WTC11 (cell line): ENCODE data around the gene CMTM7. TPM values are rescaled to one million over a fixed set of nuclear protein-coding genes. Genes with fewer than 3 reads are reported as not detected.

Experiments used
- ATAC-seq: fragments of 200-7000 bp; cut with Tn5 transposase; 2 replicates; pipeline ENCODE4 v1.10.0; 2021; ENCODE audit warnings: mild to moderate bottlenecking, moderate library complexity
- CTCF ChIA-PET: fragments of 300-600 bp; sonication (Branson Sonifier 250); formaldehyde crosslinking; loops from one replicate; lab custom pipeline; 2021; ENCODE audit warnings: antibody characterized with exemption; lab: Charles Lee
- POLR2A ChIA-PET: fragments of 350-600 bp; sonication (Branson Sonifier 250); formaldehyde crosslinking; loops from one replicate; lab custom pipeline; 2021; ENCODE audit warnings: antibody characterized with exemption; lab: Charles Lee
- DNase-seq: peaks from one replicate; pipeline ENCODE4 v3.0.0; 2021; ENCODE audit warnings: low spot score
- H3K27ac Mint-ChIP-seq: 2 replicates; pipeline ENCODE4 v1.8.0; 2021; ENCODE audit warnings: mixed read lengths
- H3K27me3 Mint-ChIP-seq: 2 replicates; pipeline ENCODE4 v1.8.0; 2021; ENCODE audit warnings: low read depth, mild to moderate bottlenecking, moderate library complexity, mixed read lengths
- H3K36me3 Mint-ChIP-seq: 2 replicates; pipeline ENCODE4 v1.8.0; 2021; ENCODE audit warnings: mixed read lengths
- H3K4me1 Mint-ChIP-seq: 2 replicates; pipeline ENCODE4 v1.8.0; 2022; ENCODE audit warnings: mixed read lengths
- H3K4me3 Mint-ChIP-seq: 2 replicates; pipeline ENCODE4 v1.8.0; 2021; ENCODE audit warnings: mild to moderate bottlenecking, moderate library complexity, mixed read lengths
- H3K9me3 Mint-ChIP-seq: 2 replicates; pipeline ENCODE4 v1.8.0; 2021; ENCODE audit warnings: mixed read lengths
- CBFB ChIP-seq: sonication (generic); formaldehyde crosslinking; IDR thresholded peaks from 2 replicates; pipeline ENCODE4 v1.8.1; 2022; ENCODE audit warnings: mild to moderate bottlenecking, low read depth, missing genetic modification reagents
- CDX4 ChIP-seq: fragments of 250-450 bp; sonication (Bioruptor Pico); IDR thresholded peaks from 2 replicates; pipeline ENCODE4 v1.9.0; 2021; ENCODE audit warnings: moderate library complexity, mild to moderate bottlenecking, inconsistent platforms, borderline replicate concordance
- FOXJ3 ChIP-seq: sonication (generic); formaldehyde crosslinking; IDR thresholded peaks from 2 replicates; pipeline ENCODE4 v1.9.0; 2021; ENCODE audit warnings: missing genetic modification reagents, mild to moderate bottlenecking, borderline replicate concordance
- HMGA2 ChIP-seq: fragments of 250-450 bp; sonication (Bioruptor Pico); IDR thresholded peaks from 2 replicates; pipeline ENCODE4 v1.4.0; 2021; ENCODE audit warnings: mild to moderate bottlenecking, moderate library complexity
- IRF2 ChIP-seq: sonication (generic); formaldehyde crosslinking; IDR thresholded peaks from 2 replicates; pipeline ENCODE4 v1.8.0; 2022; ENCODE audit warnings: low read depth, missing genetic modification reagents, borderline replicate concordance
- JAZF1 ChIP-seq: fragments of 250-450 bp; sonication (Bioruptor Pico); IDR thresholded peaks from 2 replicates; pipeline ENCODE4 v1.9.0; 2021; ENCODE audit warnings: moderate library complexity, mild to moderate bottlenecking, inconsistent platforms
- MLX ChIP-seq: sonication (generic); formaldehyde crosslinking; IDR thresholded peaks from 2 replicates; pipeline ENCODE4 v1.8.1; 2023; ENCODE audit warnings: mild to moderate bottlenecking, missing genetic modification reagents, moderate library complexity
- MYBL2 ChIP-seq: sonication (generic); formaldehyde crosslinking; IDR thresholded peaks from 2 replicates; pipeline ENCODE4 v1.8.1; 2023; ENCODE audit warnings: mild to moderate bottlenecking, moderate library complexity, missing genetic modification reagents
- NFE2L1 ChIP-seq: sonication (generic); formaldehyde crosslinking; IDR thresholded peaks from 2 replicates; pipeline ENCODE4 v1.8.1; 2023; ENCODE audit warnings: missing genetic modification reagents
- NFYB ChIP-seq: sonication (generic); formaldehyde crosslinking; conservative IDR thresholded peaks from 2 replicates; pipeline ENCODE4 v1.8.0; 2022; ENCODE audit warnings: low read depth, missing genetic modification reagents
- NR3C1 ChIP-seq: sonication (generic); formaldehyde crosslinking; conservative IDR thresholded peaks from 2 replicates; pipeline ENCODE4 v1.8.1; 2023; ENCODE audit warnings: low read depth, mild to moderate bottlenecking, missing genetic modification reagents
- STAT6 ChIP-seq: sonication (generic); formaldehyde crosslinking; conservative IDR thresholded peaks from 2 replicates; pipeline ENCODE4 v1.8.1; 2023; ENCODE audit warnings: mild to moderate bottlenecking, low read depth, missing genetic modification reagents, moderate library complexity
- ZNF138 ChIP-seq: sonication (generic); formaldehyde crosslinking; conservative IDR thresholded peaks from 2 replicates; pipeline ENCODE4 v1.8.1; 2022; ENCODE audit warnings: mild to moderate bottlenecking, moderate library complexity, missing genetic modification reagents
- ZNF263 ChIP-seq: sonication (generic); formaldehyde crosslinking; IDR thresholded peaks from 2 replicates; pipeline ENCODE4 v1.8.1; 2022; ENCODE audit warnings: low read depth, mild to moderate bottlenecking, moderate library complexity, missing genetic modification reagents
- ZNF317 ChIP-seq: sonication (generic); formaldehyde crosslinking; IDR thresholded peaks from 2 replicates; pipeline ENCODE4 v1.8.1; 2023; ENCODE audit warnings: low read depth, mild to moderate bottlenecking, moderate library complexity, missing genetic modification reagents, borderline replicate concordance
- total RNA-seq: library from RNA; stranded (reverse); gene quantifications from 3 replicates; pipeline ENCODE4 v1.2.3, GENCODE V29; 2021
- TF ChIP-seq, protein P1 (sequence below): sonication (generic); formaldehyde crosslinking; IDR thresholded peaks from 2 replicates; pipeline ENCODE4 v1.8.0; 2022; ENCODE audit warnings: missing genetic modification reagents
- TF ChIP-seq, protein P2 (sequence below): fragments of 250-450 bp; sonication (Bioruptor Pico); IDR thresholded peaks from 2 replicates; pipeline ENCODE4 v1.9.0; 2021; ENCODE audit warnings: mild to moderate bottlenecking
- TF ChIP-seq, protein P3 (sequence below): sonication (generic); formaldehyde crosslinking; IDR thresholded peaks from 2 replicates; pipeline ENCODE4 v1.8.1; 2022; ENCODE audit warnings: low read depth, mild to moderate bottlenecking, moderate library complexity, missing genetic modification reagents, borderline replicate concordance
- TF ChIP-seq, protein P4 (sequence below): fragments of 250-450 bp; sonication (Bioruptor Pico); IDR thresholded peaks from 2 replicates; pipeline ENCODE4 v1.8.0; 2021; ENCODE audit warnings: mild to moderate bottlenecking
- TF ChIP-seq, protein P5 (sequence below): sonication (generic); formaldehyde crosslinking; IDR thresholded peaks from 2 replicates; pipeline ENCODE4 v1.8.1; 2022; ENCODE audit warnings: low read depth, missing genetic modification reagents, borderline replicate concordance

Gene CMTM7
- total RNA-seq, 1 experiment from 2014 or later, result 23.4 TPM

DNA sequence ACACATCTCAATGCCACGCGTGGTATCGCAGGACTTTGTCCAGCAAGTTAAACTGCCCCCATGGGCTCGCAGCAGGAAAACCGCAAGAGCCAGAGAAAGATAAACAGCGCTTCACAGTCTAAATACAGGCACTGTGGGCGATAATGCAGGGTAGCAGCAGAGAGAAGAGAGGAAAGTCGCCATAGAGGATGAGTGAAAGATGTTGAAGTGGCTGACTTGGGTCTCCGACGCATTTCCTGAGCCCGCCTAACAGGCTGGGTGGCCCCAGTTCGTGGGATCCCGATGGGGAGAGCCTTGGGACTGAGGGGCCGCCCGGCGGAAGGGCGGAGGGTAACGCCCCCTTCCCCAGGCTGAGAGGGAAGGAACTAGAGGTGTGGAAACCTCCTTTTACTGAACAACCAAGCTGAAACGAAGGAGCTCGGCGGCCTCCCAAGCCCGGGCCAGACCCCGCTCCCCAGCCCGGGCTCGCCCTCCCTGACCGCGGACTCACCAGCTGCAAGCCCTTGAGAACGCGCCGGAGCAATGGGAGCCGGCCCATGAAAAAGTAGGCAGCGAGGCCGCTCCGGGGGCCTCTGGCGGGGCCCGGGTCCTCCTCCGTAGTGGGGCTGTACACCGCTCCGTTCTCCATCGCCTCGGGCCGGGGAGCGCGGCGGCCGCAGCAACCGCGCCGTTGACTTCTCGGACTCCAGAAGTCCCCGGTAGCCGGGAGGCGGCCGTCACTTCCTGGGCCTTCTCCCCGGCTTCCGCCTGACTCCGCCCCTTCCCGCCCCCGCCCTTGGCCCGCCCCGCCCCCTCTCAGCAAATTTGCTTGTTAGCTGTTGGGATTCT is 110.7 kb downstream of the CMTM7 start, which contains the start of gene CMTM6:
Gene CMTM6 (minus strand): TSS at position 735 of the 828 bp plus-strand sequence. CDS start 107 bp downstream, at position 628.
- Mint-ChIP-seq H3K4me1 (peaks cover 32% of the 10 kb centered on the region), H3K36me3 (0 out of 2 replicates have a peak, but pooled peaks cover 3% of the 10 kb centered on the region), H3K9me3 (peaks cover 3% of the 10 kb centered on the region; the same call in 1 of the 2 replicates), H3K27ac (peak within 1 kb of the TSS; percentile 97), H3K4me3 (peak within 1 kb of the TSS; percentile 98), H3K27me3 (no peaks in the 10 kb centered on the region)
- POLR2A ChIA-PET, result interaction anchor here (0.6 to 0.9 kb wide), 2 partner anchors 14 to 141 kb away, joined by 3 to 4 read pairs; no protein-coding TSS in a partner anchor
- CTCF ChIA-PET, result interaction anchor here (0.6 to 1.4 kb wide), 4 partner anchors 95 to 442 kb away, joined by 3 read pairs; partner anchors contain the start of gene CNOT10
- ATAC-seq, result peak; percentile 84
- peak; percentile 77 for DNase-seq
- TF ChIP-seq ZNF263 (CRISPR knock-in tag) (peak; percentile 29; the same call in 1 of the 2 replicates), FOXJ3 (CRISPR knock-in tag) (no peak), STAT6 (CRISPR knock-in tag) (no peak), CDX4 (CRISPR knock-in tag) (no peak), MYBL2 (CRISPR knock-in tag) (no peak), ZNF138 (no peak), JAZF1 (CRISPR knock-in tag) (no peak), ZNF317 (CRISPR knock-in tag) (no peak), NR3C1 (CRISPR knock-in tag) (no peak), HMGA2 (CRISPR knock-in tag) (no peak), MLX (no peak), IRF2 (no peak), NFYB (CRISPR knock-in tag) (no peak), CBFB (CRISPR knock-in tag) (no peak), NFE2L1 (no peak)
- TF ChIP-seq, protein P1, sequence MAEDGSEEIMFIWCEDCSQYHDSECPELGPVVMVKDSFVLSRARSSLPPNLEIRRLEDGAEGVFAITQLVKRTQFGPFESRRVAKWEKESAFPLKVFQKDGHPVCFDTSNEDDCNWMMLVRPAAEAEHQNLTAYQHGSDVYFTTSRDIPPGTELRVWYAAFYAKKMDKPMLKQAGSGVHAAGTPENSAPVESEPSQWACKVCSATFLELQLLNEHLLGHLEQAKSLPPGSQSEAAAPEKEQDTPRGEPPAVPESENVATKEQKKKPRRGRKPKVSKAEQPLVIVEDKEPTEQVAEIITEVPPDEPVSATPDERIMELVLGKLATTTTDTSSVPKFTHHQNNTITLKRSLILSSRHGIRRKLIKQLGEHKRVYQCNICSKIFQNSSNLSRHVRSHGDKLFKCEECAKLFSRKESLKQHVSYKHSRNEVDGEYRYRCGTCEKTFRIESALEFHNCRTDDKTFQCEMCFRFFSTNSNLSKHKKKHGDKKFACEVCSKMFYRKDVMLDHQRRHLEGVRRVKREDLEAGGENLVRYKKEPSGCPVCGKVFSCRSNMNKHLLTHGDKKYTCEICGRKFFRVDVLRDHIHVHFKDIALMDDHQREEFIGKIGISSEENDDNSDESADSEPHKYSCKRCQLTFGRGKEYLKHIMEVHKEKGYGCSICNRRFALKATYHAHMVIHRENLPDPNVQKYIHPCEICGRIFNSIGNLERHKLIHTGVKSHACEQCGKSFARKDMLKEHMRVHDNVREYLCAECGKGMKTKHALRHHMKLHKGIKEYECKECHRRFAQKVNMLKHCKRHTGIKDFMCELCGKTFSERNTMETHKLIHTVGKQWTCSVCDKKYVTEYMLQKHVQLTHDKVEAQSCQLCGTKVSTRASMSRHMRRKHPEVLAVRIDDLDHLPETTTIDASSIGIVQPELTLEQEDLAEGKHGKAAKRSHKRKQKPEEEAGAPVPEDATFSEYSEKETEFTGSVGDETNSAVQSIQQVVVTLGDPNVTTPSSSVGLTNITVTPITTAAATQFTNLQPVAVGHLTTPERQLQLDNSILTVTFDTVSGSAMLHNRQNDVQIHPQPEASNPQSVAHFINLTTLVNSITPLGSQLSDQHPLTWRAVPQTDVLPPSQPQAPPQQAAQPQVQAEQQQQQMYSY (CRISPR knock-in tag), result no peak
- TF ChIP-seq, protein P2, sequence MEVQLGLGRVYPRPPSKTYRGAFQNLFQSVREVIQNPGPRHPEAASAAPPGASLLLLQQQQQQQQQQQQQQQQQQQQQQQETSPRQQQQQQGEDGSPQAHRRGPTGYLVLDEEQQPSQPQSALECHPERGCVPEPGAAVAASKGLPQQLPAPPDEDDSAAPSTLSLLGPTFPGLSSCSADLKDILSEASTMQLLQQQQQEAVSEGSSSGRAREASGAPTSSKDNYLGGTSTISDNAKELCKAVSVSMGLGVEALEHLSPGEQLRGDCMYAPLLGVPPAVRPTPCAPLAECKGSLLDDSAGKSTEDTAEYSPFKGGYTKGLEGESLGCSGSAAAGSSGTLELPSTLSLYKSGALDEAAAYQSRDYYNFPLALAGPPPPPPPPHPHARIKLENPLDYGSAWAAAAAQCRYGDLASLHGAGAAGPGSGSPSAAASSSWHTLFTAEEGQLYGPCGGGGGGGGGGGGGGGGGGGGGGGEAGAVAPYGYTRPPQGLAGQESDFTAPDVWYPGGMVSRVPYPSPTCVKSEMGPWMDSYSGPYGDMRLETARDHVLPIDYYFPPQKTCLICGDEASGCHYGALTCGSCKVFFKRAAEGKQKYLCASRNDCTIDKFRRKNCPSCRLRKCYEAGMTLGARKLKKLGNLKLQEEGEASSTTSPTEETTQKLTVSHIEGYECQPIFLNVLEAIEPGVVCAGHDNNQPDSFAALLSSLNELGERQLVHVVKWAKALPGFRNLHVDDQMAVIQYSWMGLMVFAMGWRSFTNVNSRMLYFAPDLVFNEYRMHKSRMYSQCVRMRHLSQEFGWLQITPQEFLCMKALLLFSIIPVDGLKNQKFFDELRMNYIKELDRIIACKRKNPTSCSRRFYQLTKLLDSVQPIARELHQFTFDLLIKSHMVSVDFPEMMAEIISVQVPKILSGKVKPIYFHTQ, result no peak
- TF ChIP-seq, protein P3, sequence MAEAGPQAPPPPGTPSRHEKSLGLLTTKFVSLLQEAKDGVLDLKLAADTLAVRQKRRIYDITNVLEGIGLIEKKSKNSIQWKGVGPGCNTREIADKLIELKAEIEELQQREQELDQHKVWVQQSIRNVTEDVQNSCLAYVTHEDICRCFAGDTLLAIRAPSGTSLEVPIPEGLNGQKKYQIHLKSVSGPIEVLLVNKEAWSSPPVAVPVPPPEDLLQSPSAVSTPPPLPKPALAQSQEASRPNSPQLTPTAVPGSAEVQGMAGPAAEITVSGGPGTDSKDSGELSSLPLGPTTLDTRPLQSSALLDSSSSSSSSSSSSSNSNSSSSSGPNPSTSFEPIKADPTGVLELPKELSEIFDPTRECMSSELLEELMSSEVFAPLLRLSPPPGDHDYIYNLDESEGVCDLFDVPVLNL (CRISPR knock-in tag), result no peak
- TF ChIP-seq, protein P4, sequence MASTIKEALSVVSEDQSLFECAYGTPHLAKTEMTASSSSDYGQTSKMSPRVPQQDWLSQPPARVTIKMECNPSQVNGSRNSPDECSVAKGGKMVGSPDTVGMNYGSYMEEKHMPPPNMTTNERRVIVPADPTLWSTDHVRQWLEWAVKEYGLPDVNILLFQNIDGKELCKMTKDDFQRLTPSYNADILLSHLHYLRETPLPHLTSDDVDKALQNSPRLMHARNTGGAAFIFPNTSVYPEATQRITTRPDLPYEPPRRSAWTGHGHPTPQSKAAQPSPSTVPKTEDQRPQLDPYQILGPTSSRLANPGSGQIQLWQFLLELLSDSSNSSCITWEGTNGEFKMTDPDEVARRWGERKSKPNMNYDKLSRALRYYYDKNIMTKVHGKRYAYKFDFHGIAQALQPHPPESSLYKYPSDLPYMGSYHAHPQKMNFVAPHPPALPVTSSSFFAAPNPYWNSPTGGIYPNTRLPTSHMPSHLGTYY (CRISPR knock-in tag), result no peak
- TF ChIP-seq, protein P5, sequence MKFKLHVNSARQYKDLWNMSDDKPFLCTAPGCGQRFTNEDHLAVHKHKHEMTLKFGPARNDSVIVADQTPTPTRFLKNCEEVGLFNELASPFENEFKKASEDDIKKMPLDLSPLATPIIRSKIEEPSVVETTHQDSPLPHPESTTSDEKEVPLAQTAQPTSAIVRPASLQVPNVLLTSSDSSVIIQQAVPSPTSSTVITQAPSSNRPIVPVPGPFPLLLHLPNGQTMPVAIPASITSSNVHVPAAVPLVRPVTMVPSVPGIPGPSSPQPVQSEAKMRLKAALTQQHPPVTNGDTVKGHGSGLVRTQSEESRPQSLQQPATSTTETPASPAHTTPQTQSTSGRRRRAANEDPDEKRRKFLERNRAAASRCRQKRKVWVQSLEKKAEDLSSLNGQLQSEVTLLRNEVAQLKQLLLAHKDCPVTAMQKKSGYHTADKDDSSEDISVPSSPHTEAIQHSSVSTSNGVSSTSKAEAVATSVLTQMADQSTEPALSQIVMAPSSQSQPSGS (CRISPR knock-in tag), result no peak
